ENCODE data around the gene KCNJ1. TPM values are rescaled to one million over a fixed set of nuclear protein-coding genes. Genes with fewer than 3 reads are reported as not detected.

Gene KCNJ1
- total and polyA plus RNA-seq, 2 of the 8 experiments (the other 6 are each of a cell fraction or from before 2014, with no cell fraction given), result 0.17 to 0.23 TPM

- H3K36me3 ChIP-seq (ENCODE audit: control insufficient read depth in 2 of 4, insufficient read depth in 4 of 4, low read length in 3 of 4), result no peaks in the 10 kb centered on the region
- no peak overlapping the region for H2AK5ac ChIP-seq (ENCODE audit: low read depth, low read length)
- no peak overlapping the region for H3K23ac ChIP-seq (ENCODE audit: insufficient read length)
- no peak overlapping the region for H2BK15ac ChIP-seq (ENCODE audit: low read length)
- 90% methylated on average over 6 of the region's 6 CpGs; no CpG with 5 or more reads in 1 of the 2 experiments for WGBS, 2 experiments (ENCODE audit: extremely low coverage in 1 of 2, insufficient coverage in 1 of 2, insufficient read length in 1 of 2, insufficient replicate concordance in 2 of 2, low coverage in 1 of 2, low lambda C conversion rate in 2 of 2, missing lambda C conversion rate in 1 of 2)
- no peak overlapping the region for H4K91ac ChIP-seq (replicated peaks; ENCODE audit: insufficient read length, low read length)
- DNase-seq (ENCODE audit: low read depth in 1 of 2, low spot score in 2 of 2) (no peak), FAIRE-seq (no peak)
- H3K23me2 ChIP-seq (ENCODE audit: low read depth, low read length), result peaks cover 9% of the 10 kb centered on the region; the same call in 1 of the 2 replicates
- no peak overlapping the region for H2AFZ ChIP-seq (ENCODE audit: low read length)
- H2BK120ac ChIP-seq (replicated peaks; ENCODE audit: low read depth, low read length), result no peak overlapping the region
- H3K79me2 ChIP-seq (ENCODE audit: control insufficient read depth in 1 of 2, insufficient read depth in 2 of 2, low read length in 2 of 2), result no peaks in the 10 kb centered on the region
- no peak overlapping the region for H3K4ac ChIP-seq (replicated peaks; ENCODE audit: insufficient read length, low read depth, low read length)
- H3K9me3 ChIP-seq (ENCODE audit: insufficient read depth in 2 of 2, low read depth in 1 of 2, low read length in 1 of 2), result 0 out of 4 replicates have a peak, but pooled peaks cover 0 to 4% of the 10 kb centered on the region in 2 experiments
- H4K8ac ChIP-seq (ENCODE audit: extremely low read depth, insufficient read depth, low read length), result no peak overlapping the region
- H3K18ac ChIP-seq (ENCODE audit: extremely low read depth, low read length), result no peak overlapping the region
- no peak overlapping the region for H3K9ac ChIP-seq (replicated peaks in 1 of 4; ENCODE audit: extremely low read depth in 1 of 4, low read depth in 3 of 4, low read length in 3 of 4)
- H2BK5ac ChIP-seq (ENCODE audit: low read depth, low read length), result no peak overlapping the region
- CTCF ChIA-PET (ENCODE audit: partially characterized antibody), result interaction anchor here (1.2 to 14.9 kb wide), 5 partner anchors 10 to 42 kb away, joined by 3 to 332 read pairs (median 4); partner anchors contain the start of gene KCNJ5
- TF ChIP-seq TAF1 (IDR thresholded peaks at IDR 0.05; ENCODE audit: low read depth, low read length) (no peak), MAFK (IDR thresholded peaks at IDR 0.05; ENCODE audit: low read depth, low read length) (no peak), RAD21 (IDR thresholded peaks at IDR 0.05 in 1 of 2, conservative IDR thresholded peaks at IDR 0.05 in 1 of 2; ENCODE audit: low read depth in 2 of 2, low read length in 2 of 2) (no peak), MAX (IDR thresholded peaks at IDR 0.05) (no peak), CTCF (IDR thresholded peaks at IDR 0.05; ENCODE audit: control extremely low read depth in 1 of 3, insufficient read depth in 1 of 3, low read depth in 1 of 3, low read length in 3 of 3) (no peak), TBP (IDR thresholded peaks at IDR 0.05; ENCODE audit: low read depth, low read length) (no peak), SAP30 (IDR thresholded peaks at IDR 0.05; ENCODE audit: insufficient read depth, insufficient replicate concordance, low read length) (no peak), HDAC2 (IDR thresholded peaks at IDR 0.05; ENCODE audit: borderline replicate concordance in 1 of 2, low read depth in 2 of 2, low read length in 2 of 2) (no peak), TEAD4 (IDR thresholded peaks at IDR 0.05; ENCODE audit: low read depth, low read length) (no peak)
- no peak overlapping the region for H3K4me3 ChIP-seq (ENCODE audit: extremely low read depth in 1 of 4, insufficient read depth in 2 of 4, low read depth in 3 of 4, low read length in 4 of 4)
- no peaks in the 10 kb centered on the region; a peak in 1 of 7 replicates for H3K4me1 ChIP-seq (replicated peaks in 1 of 4; ENCODE audit: control insufficient read depth in 3 of 4, insufficient read depth in 4 of 4, low read length in 3 of 4)
- H4K5ac ChIP-seq (ENCODE audit: insufficient read length, low read depth, low read length), result no peak overlapping the region
- H3K4me2 ChIP-seq (ENCODE audit: insufficient read depth in 1 of 2, low read depth in 2 of 2, low read length in 2 of 2), result no peak overlapping the region
- no peak overlapping the region for H3K56ac ChIP-seq (replicated peaks; ENCODE audit: insufficient read length, low read depth, low read length)
- no peak overlapping the region for H3K14ac ChIP-seq (ENCODE audit: insufficient read length)
- no peak overlapping the region for H3K27ac ChIP-seq (ENCODE audit: low read depth, low read length)
- H3K79me1 ChIP-seq (ENCODE audit: low read depth, low read length), result no peaks in the 10 kb centered on the region
- peaks cover 0 to 3% (median under 1%) of the 10 kb centered on the region in 4 experiments; a peak in 2 of 7 replicates for H3K27me3 ChIP-seq (replicated peaks in 1 of 4; ENCODE audit: control insufficient read depth in 3 of 4, extremely low read depth in 1 of 4, insufficient read depth in 3 of 4, low read length in 3 of 4)
- H4K20me1 ChIP-seq (replicated peaks in 1 of 2; ENCODE audit: control insufficient read depth in 1 of 2, insufficient read depth in 2 of 2, low read length in 2 of 2), result no peaks in the 10 kb centered on the region
- no peak overlapping the region for H2BK12ac ChIP-seq (ENCODE audit: low read depth, low read length)
- POLR2A ChIA-PET (ENCODE audit: partially characterized antibody), result no interaction called here
- H2BK20ac ChIP-seq (ENCODE audit: low read length), result no peak overlapping the region
Observed at GRCh38 chr11:128915149-128915521, 48.0 kb upstream of the KCNJ1 start.

Measured in H1 (cell line).